Measurements from ENCODE around the gene KRTAP3-1.

Gene KRTAP3-1

DNA sequence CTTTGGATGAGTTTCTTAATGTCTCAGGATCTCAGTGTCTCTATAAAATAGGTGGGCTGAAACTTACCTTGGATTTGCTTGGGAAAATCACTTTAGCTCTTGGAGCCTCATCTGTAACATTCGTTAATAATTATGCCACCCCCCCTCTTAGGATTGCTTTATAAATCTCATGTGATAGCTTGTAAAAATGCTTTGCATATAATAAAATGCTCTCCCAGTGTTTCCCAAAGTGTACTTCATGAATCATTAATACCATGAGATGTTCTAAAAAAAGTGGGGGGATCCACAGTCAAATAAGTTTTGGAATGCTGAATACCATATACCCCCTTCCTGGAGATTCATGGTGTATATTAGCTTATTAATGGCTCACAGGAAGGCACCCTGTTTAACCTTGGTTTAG is 47.3 kb downstream of the KRTAP3-1 start:
- Histone ChIP-seq H3K9me3 (ENCODE audit: severe bottlenecking) (no peaks in the 10 kb centered on the region), H3K4me1 (ENCODE audit: insufficient read depth, poor library complexity, severe bottlenecking) (peaks cover 25% of the 10 kb centered on the region), H3K27me3 (ENCODE audit: insufficient read depth, poor library complexity, severe bottlenecking) (no peaks in the 10 kb centered on the region), H3K27ac (ENCODE audit: poor library complexity, severe bottlenecking) (no peak overlapping the region), H3K36me3 (ENCODE audit: low read depth) (no peaks in the 10 kb centered on the region), H3K4me3 (ENCODE audit: severe bottlenecking) (no peak overlapping the region)
- no peak for TF ChIP-seq CTCF (IDR thresholded peaks at IDR 0.05; ENCODE audit: poor library complexity, severe bottlenecking)
- DNase-seq (ENCODE audit: low spot score) (no peak), ATAC-seq (ENCODE audit: low read depth) (no peak)

GRCh38 chr17:40960144-40960543 is 48.8 kb downstream of the KRTAP3-1 start:
- DNase-seq (ENCODE audit: low spot score): no peak
- TF ChIP-seq CTCF (IDR thresholded peaks at IDR 0.05; ENCODE audit: poor library complexity, severe bottlenecking): no peak
- Histone ChIP-seq H3K27ac (ENCODE audit: poor library complexity, severe bottlenecking) (no peak overlapping the region), H3K9me3 (ENCODE audit: severe bottlenecking) (no peaks in the 10 kb centered on the region), H3K27me3 (ENCODE audit: insufficient read depth, poor library complexity, severe bottlenecking) (no peaks in the 10 kb centered on the region), H3K4me3 (ENCODE audit: severe bottlenecking) (no peak overlapping the region), H3K36me3 (ENCODE audit: low read depth) (no peaks in the 10 kb centered on the region), H3K4me1 (ENCODE audit: insufficient read depth, poor library complexity, severe bottlenecking) (peaks cover 39% of the 10 kb centered on the region)
- ATAC-seq (ENCODE audit: low read depth): no peak

Measured in RWPE2 (cell line).